HT1080 (cell line): ENCODE results near the gene FAM187B. TPM values are rescaled to one million over a fixed set of nuclear protein-coding genes. Genes with fewer than 3 reads are reported as not detected.

Source experiments
- DNase-seq: peaks from one replicate; pipeline ENCODE4 v3.0.0-alpha.2; 2015; ENCODE audit warnings: low read depth
- polyA plus RNA-seq, 2 experiments: library from polyadenylated mRNA; depleted of rRNA; stranded (reverse); fragments of >200 nt; gene quantifications; 2 replicates each; pipeline ENCODE4 v1.2.3, GENCODE V29; 2015
- total RNA-seq: library from RNA; depleted of rRNA; stranded (reverse); fragments of >200 nt; shearing (Covaris generic); gene quantifications from 2 replicates; pipeline ENCODE4 v1.2.3, GENCODE V29; 2014; rRNA removed

The FAM187B gene
- total RNA-seq, result not detected in 2 replicates
- not detected in 2 replicates for polyA plus RNA-seq (2015; cell fraction: cytosol; rRNA removed)
- not detected in 2 replicates for polyA plus RNA-seq (2015; cell fraction: nucleus; rRNA removed)

GRCh38 chr19:35228177-35228930, at the start of gene FAM187B:
Gene FAM187B (minus strand): TSS chr19:35228739. CDS start chr19:35228680, 59 bp downstream.
- DNase-seq, result no peak

GRCh38 chr19:35276706-35277281, 48.3 kb upstream of the FAM187B start:
- DNase-seq, result no peak

DNA sequence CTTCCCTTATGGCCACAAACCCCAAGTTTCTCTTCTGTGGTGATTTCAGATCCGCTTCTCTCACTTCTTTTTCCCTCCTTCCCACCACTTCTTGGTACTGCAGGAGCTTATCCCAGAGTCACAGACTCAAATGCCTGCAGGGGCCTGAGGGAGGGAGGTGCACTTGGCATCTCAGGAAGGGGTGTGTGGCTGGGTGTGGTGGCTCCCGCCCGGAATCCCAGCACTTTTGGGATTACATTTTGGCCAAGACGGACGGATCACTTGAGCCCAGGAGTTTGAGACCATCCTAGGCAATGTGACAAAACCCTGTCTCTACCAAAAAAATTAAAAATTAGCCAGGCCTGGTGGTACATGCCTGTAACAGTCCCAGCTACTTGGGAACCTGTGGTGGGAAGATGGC, 45.8 kb upstream of the FAM187B start:
- DNase-seq, result no peak

DNA sequence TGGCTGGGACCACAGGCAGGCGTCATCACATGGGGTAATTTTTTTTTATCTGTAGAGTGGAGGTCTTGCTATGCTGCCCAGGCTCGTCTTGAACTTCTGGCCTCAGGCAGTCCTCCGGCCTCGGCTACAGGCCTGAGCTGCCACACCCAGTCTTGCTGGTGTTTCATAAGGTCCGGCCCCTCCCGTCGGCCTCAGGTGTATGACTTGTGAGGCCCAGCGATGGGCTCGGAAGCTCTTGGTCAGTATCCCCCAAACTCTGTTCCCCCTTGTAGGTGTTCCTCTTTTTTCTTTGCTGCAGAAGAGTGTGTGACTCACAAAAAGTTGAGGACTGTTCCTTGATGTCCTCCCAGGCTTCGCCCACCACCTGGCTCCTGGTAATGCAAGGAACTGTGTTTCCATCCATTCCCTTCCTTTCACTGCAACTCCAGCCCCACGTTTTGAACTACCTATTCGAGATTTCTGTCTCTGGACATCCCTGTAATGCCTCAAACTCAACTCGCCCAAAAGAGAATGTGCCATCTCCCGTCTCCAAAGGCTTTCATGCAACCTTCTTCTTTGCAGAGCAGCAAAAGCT, 45.2 kb upstream of the FAM187B start:
- DNase-seq, result no peak

- DNase-seq, result no peak
Measured at GRCh38 chr19:35272954-35273649, 44.6 kb upstream of the FAM187B start.

DNA sequence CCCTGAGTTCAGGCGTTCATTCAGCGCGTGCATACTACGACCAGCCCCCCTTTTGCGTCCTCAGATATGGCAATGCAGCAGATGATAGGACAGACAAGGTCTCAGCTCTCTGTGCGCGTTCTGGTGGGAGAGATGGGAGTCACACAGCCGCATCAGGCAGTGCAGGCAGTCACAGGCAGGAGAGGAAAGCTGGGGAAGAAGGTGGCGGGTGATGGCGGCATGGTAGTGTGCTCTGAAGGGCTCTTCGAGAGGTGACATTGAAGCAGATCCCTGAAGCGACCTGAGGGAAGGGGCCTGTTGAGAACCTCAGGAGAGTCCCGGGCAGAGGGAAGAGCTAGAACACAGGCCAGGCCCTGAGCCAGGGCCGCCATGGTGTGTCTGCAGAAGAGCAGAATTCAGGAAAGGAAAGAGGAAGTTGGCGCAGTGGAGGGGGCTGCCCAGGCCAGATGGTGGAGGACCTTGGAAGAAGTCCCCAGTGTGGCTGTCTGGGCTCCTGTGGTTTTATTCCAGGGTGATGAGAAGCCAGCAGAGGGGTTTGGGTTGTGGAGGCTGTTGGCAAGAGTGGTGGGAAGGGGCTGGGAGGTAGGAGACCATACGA, 43.7 kb upstream of the FAM187B start:
- DNase-seq, result no peak

- no peak for DNase-seq
Measured at GRCh38 chr19:35271546-35271945, 43.0 kb upstream of the FAM187B start.

DNA sequence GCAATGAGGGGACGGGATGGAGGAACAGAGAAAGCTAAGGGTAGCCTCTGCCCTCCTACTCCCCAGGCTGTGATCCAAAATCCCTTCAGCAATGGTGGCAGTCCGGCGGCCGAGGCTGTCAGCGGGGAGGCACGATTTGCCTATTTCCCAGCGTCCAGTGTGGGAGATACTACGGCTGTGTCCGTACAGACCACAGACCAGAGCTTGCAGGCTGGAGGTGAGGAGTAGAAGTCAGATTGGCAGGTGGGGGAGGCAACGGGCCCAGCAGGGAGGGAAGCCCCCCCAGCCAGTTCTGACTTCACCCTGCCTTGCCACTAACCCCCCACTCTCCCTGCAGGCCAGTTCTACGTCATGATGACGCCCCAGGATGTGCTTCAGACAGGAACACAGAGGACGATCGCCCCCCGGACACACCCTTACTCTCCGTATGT, 41.9 kb upstream of the FAM187B start:
- no peak for DNase-seq

- peak; percentile 79 for DNase-seq
Measured at GRCh38 chr19:35269438-35270117, 41.0 kb upstream of the FAM187B start.

GRCh38 chr19:35268536-35269437, 40.2 kb upstream of the FAM187B start, which contains the start of gene USF2:
Gene USF2 (plus strand): TSS chr19:35268962. CDS start chr19:35269102, 140 bp downstream.
- DNase-seq, result peak; percentile 51

GRCh38 chr19:35267818-35268535, 39.4 kb upstream of the FAM187B start:
- peak; percentile 38 for DNase-seq

DNA sequence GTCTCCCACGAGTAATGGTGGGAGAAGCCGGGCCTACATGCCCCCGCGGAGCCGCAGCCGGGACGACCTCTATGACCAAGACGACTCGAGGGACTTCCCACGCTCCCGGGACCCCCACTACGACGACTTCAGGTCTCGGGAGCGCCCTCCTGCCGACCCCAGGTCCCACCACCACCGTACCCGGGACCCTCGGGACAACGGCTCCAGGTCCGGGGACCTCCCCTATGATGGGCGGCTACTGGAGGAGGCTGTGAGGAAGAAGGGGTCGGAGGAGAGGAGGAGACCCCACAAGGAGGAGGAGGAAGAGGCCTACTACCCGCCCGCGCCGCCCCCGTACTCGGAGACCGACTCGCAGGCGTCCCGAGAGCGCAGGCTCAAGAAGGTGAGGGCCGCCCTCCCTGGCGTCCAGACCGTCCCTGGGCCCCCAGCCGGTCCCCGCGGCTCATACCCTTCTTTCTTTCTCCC, 38.8 kb upstream of the FAM187B start:
- DNase-seq, result no peak

GRCh38 chr19:35266520-35267352, 38.2 kb upstream of the FAM187B start:
- DNase-seq, result no peak

GRCh38 chr19:35265900-35266519, 37.5 kb upstream of the FAM187B start:
- DNase-seq, result no peak

DNA sequence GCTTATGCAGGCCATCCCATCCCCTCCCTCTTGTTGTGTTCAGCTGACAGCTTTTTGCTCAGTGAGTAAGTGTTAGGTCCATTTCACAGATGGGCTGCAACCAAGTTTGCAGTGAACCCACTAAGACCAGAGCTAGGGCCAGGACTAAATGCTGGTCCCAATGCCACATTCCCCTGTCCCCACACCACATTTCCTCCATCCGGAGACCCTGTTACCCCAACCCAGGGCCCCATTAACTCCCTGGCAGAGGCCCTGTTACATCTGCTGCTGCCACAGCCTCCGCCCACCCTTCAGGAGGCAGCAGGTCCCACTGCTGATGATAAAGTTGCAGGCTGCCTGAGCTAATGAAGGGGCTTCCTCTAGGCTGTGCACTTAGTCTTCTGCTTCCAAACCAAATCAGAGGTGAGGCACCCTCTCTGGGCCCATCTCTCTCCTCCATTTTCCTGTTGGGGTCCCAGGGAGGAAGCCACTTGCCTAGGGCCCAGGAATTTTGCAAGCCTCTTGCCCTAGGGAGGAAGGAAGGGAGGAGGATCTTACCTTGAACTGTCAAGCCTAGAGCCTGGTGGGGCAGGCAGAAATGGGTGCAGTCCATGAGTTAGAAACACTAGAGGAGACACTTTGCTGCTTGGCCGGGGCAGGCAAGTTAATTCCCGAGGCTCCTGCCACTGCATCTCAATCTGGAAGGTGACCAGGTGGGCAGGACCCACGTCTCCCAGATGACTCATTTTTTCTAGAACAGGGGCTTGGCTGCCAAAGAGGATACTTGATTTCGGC, 36.8 kb upstream of the FAM187B start:
- DNase-seq, result no peak

DNA sequence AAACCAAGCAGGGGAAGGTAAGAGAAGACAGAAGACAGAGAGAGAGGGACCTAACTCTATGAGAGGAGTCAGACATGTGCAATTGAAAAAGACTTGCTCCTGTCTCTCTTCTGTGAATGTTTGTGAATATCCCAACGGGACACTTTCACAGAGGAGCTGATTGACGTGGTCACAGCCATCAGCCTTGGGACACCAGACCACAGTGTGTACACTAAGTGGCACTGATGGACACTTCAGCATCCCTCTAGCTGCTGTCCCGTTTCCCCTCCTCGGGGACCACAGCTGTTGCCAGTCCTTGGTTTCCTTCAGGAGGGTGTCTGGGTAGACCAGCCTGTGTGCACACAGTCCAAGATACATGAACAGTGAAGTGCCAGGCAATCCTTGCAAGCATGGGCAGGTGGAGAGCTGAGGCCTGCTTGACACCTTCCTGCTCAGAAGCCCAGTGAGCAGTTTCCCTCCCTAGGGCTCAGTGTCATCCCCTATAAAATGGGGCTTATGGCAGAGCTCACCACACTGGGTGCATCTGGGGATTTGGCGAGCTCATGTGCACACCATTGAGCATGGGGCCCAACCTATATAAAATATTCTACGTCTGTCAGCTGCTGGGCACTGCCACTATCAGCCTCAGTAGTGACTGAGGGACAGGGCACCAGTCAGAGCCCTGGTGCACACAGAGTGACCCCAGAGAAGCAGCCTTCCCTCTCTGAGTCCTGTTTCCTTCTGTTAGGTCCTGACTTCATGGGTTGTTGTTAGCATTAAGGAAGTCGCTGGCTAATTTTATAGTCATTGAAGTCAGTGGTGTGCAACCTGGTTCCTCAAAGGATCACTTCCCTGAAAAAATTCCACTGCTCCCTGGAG, 36.0 kb upstream of the FAM187B start:
- no peak for DNase-seq
